ENCODE results near the gene MMP11.

GRCh38 chr22:23817146-23817545, 44.5 kb downstream of the MMP11 start:
- TF ChIP-seq YY1 (IDR thresholded peaks at IDR 0.05; ENCODE audit: low read depth) (no peak), RAD21 (IDR thresholded peaks at IDR 0.05; ENCODE audit: low read length) (no peak), GABPA (IDR thresholded peaks at IDR 0.05; ENCODE audit: low read depth) (no peak), MAX (IDR thresholded peaks at IDR 0.05; ENCODE audit: low read depth) (no peak)

Data from SK-N-SH (cell line).